WTC11 (cell line): ENCODE measurements around the gene CHTF18. TPM values are rescaled to one million over a fixed set of nuclear protein-coding genes. Genes with fewer than 3 reads are reported as not detected.

Experiments
- ATAC-seq: fragments of 200-7000 bp; cut with Tn5 transposase; 2 replicates; pipeline ENCODE4 v1.10.0; 2021; ENCODE audit warnings: mild to moderate bottlenecking, moderate library complexity
- CTCF ChIA-PET: fragments of 300-600 bp; sonication (Branson Sonifier 250); formaldehyde crosslinking; loops from one replicate; lab custom pipeline; 2021; ENCODE audit warnings: antibody characterized with exemption; lab: Charles Lee
- POLR2A ChIA-PET: fragments of 350-600 bp; sonication (Branson Sonifier 250); formaldehyde crosslinking; loops from one replicate; lab custom pipeline; 2021; ENCODE audit warnings: antibody characterized with exemption; lab: Charles Lee
- DNase-seq: peaks from one replicate; pipeline ENCODE4 v3.0.0; 2021; ENCODE audit warnings: low spot score
- H3K27ac Mint-ChIP-seq: 2 replicates; pipeline ENCODE4 v1.8.0; 2021; ENCODE audit warnings: mixed read lengths
- H3K27me3 Mint-ChIP-seq: 2 replicates; pipeline ENCODE4 v1.8.0; 2021; ENCODE audit warnings: low read depth, mild to moderate bottlenecking, moderate library complexity, mixed read lengths
- H3K36me3 Mint-ChIP-seq: 2 replicates; pipeline ENCODE4 v1.8.0; 2021; ENCODE audit warnings: mixed read lengths
- H3K4me1 Mint-ChIP-seq: 2 replicates; pipeline ENCODE4 v1.8.0; 2022; ENCODE audit warnings: mixed read lengths
- H3K4me3 Mint-ChIP-seq: 2 replicates; pipeline ENCODE4 v1.8.0; 2021; ENCODE audit warnings: mild to moderate bottlenecking, moderate library complexity, mixed read lengths
- H3K9me3 Mint-ChIP-seq: 2 replicates; pipeline ENCODE4 v1.8.0; 2021; ENCODE audit warnings: mixed read lengths
- CREB1 ChIP-seq: sonication (generic); formaldehyde crosslinking; IDR thresholded peaks from 2 replicates; pipeline ENCODE4 v1.8.0; 2023; ENCODE audit warnings: mild to moderate bottlenecking, missing genetic modification reagents
- ELF4 ChIP-seq: sonication (generic); formaldehyde crosslinking; IDR thresholded peaks from 2 replicates; pipeline ENCODE4 v1.8.1; 2022; ENCODE audit warnings: low read depth, mild to moderate bottlenecking, moderate library complexity, missing genetic modification reagents
- FOXK1 ChIP-seq: sonication (generic); formaldehyde crosslinking; IDR thresholded peaks from 2 replicates; pipeline ENCODE4 v1.8.0; 2022; ENCODE audit warnings: mild to moderate bottlenecking, moderate library complexity, missing genetic modification reagents
- HMGA2 ChIP-seq: fragments of 250-450 bp; sonication (Bioruptor Pico); IDR thresholded peaks from 2 replicates; pipeline ENCODE4 v1.4.0; 2021; ENCODE audit warnings: mild to moderate bottlenecking, moderate library complexity
- JUN ChIP-seq: sonication (generic); formaldehyde crosslinking; IDR thresholded peaks from 2 replicates; pipeline ENCODE4 v1.8.0; 2023; ENCODE audit warnings: mild to moderate bottlenecking, missing genetic modification reagents
- MXD4 ChIP-seq: fragments of 250-450 bp; sonication (Bioruptor Pico); IDR thresholded peaks from 2 replicates; pipeline ENCODE4 v1.8.0; 2021; ENCODE audit warnings: mild to moderate bottlenecking, moderate library complexity, borderline replicate concordance
- NR1H2 ChIP-seq: sonication (generic); formaldehyde crosslinking; IDR thresholded peaks from 2 replicates; pipeline ENCODE4 v1.9.0; 2021; ENCODE audit warnings: mild to moderate bottlenecking, moderate library complexity, missing genetic modification reagents
- NR3C1 ChIP-seq: sonication (generic); formaldehyde crosslinking; conservative IDR thresholded peaks from 2 replicates; pipeline ENCODE4 v1.8.1; 2023; ENCODE audit warnings: low read depth, mild to moderate bottlenecking, missing genetic modification reagents
- RORB ChIP-seq: fragments of 250-450 bp; sonication (Bioruptor Pico); IDR thresholded peaks from 2 replicates; pipeline ENCODE4 v1.9.0; 2021; ENCODE audit warnings: mild to moderate bottlenecking
- SP1 ChIP-seq: sonication (generic); formaldehyde crosslinking; conservative IDR thresholded peaks from 2 replicates; pipeline ENCODE4 v1.8.1; 2022; ENCODE audit warnings: missing genetic modification reagents
- TP53 ChIP-seq: sonication (generic); formaldehyde crosslinking; IDR thresholded peaks from 2 replicates; pipeline ENCODE4 v1.8.1; 2023; ENCODE audit warnings: mild to moderate bottlenecking, missing genetic modification reagents
- ZNF121 ChIP-seq: sonication (generic); formaldehyde crosslinking; IDR thresholded peaks from 2 replicates; pipeline ENCODE4 v1.8.0; 2023; ENCODE audit warnings: missing genetic modification reagents
- ZNF138 ChIP-seq: sonication (generic); formaldehyde crosslinking; conservative IDR thresholded peaks from 2 replicates; pipeline ENCODE4 v1.8.1; 2022; ENCODE audit warnings: mild to moderate bottlenecking, moderate library complexity, missing genetic modification reagents
- ZNF396 ChIP-seq: fragments of 250-450 bp; sonication (Bioruptor Pico); IDR thresholded peaks from 2 replicates; pipeline ENCODE4 v1.8.0; 2021; ENCODE audit warnings: mild to moderate bottlenecking, moderate library complexity, borderline replicate concordance
- total RNA-seq: library from RNA; stranded (reverse); gene quantifications from 3 replicates; pipeline ENCODE4 v1.2.3, GENCODE V29; 2021
- TF ChIP-seq, protein P1 (sequence below): fragments of 250-450 bp; sonication (Bioruptor Pico); IDR thresholded peaks from 2 replicates; pipeline ENCODE4 v1.9.0; 2021; ENCODE audit warnings: mild to moderate bottlenecking, borderline replicate concordance
- TF ChIP-seq, protein P2 (sequence below): sonication (generic); formaldehyde crosslinking; IDR thresholded peaks from 2 replicates; pipeline ENCODE4 v1.8.1; 2023; ENCODE audit warnings: mild to moderate bottlenecking, missing genetic modification reagents, moderate library complexity
- TF ChIP-seq, protein P3 (sequence below): sonication (generic); formaldehyde crosslinking; IDR thresholded peaks from 2 replicates; pipeline ENCODE4 v1.8.0; 2022; ENCODE audit warnings: missing genetic modification reagents
- TF ChIP-seq, protein P4 (sequence below): fragments of 250-450 bp; sonication (Bioruptor Pico); IDR thresholded peaks from 2 replicates; pipeline ENCODE4 v1.9.0; 2021; ENCODE audit warnings: mild to moderate bottlenecking
- TF ChIP-seq, protein P5 (sequence below): sonication (generic); formaldehyde crosslinking; IDR thresholded peaks from 2 replicates; pipeline ENCODE4 v1.8.0; 2022; ENCODE audit warnings: mild to moderate bottlenecking, missing genetic modification reagents

CHTF18 gene
- total RNA-seq, 1 experiment from 2014 or later, result 183 TPM

DNA sequence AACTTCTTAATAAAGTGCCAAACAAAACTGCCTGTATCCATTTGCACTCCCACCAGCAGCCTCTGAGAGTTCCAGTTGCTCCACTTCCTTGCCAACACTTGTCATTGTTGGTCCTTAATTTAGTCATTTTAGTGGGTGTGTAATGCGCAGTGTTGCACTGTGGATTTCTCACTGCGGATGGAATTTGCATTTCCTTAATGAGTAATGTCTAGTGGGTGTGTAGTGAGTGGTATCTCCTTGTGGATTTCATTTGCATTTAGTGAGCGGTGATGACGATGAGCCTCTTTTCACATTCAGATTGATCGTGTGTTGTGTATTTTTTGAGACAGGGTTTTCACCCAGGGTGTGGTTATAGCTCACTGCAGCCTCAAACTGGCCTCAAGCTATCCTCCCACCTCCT lies 32.0 kb upstream of the CHTF18 start (continued):
- TF ChIP-seq, protein P1, sequence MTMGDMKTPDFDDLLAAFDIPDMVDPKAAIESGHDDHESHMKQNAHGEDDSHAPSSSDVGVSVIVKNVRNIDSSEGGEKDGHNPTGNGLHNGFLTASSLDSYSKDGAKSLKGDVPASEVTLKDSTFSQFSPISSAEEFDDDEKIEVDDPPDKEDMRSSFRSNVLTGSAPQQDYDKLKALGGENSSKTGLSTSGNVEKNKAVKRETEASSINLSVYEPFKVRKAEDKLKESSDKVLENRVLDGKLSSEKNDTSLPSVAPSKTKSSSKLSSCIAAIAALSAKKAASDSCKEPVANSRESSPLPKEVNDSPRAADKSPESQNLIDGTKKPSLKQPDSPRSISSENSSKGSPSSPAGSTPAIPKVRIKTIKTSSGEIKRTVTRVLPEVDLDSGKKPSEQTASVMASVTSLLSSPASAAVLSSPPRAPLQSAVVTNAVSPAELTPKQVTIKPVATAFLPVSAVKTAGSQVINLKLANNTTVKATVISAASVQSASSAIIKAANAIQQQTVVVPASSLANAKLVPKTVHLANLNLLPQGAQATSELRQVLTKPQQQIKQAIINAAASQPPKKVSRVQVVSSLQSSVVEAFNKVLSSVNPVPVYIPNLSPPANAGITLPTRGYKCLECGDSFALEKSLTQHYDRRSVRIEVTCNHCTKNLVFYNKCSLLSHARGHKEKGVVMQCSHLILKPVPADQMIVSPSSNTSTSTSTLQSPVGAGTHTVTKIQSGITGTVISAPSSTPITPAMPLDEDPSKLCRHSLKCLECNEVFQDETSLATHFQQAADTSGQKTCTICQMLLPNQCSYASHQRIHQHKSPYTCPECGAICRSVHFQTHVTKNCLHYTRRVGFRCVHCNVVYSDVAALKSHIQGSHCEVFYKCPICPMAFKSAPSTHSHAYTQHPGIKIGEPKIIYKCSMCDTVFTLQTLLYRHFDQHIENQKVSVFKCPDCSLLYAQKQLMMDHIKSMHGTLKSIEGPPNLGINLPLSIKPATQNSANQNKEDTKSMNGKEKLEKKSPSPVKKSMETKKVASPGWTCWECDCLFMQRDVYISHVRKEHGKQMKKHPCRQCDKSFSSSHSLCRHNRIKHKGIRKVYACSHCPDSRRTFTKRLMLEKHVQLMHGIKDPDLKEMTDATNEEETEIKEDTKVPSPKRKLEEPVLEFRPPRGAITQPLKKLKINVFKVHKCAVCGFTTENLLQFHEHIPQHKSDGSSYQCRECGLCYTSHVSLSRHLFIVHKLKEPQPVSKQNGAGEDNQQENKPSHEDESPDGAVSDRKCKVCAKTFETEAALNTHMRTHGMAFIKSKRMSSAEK (CRISPR knock-in tag), result no peak

DNA sequence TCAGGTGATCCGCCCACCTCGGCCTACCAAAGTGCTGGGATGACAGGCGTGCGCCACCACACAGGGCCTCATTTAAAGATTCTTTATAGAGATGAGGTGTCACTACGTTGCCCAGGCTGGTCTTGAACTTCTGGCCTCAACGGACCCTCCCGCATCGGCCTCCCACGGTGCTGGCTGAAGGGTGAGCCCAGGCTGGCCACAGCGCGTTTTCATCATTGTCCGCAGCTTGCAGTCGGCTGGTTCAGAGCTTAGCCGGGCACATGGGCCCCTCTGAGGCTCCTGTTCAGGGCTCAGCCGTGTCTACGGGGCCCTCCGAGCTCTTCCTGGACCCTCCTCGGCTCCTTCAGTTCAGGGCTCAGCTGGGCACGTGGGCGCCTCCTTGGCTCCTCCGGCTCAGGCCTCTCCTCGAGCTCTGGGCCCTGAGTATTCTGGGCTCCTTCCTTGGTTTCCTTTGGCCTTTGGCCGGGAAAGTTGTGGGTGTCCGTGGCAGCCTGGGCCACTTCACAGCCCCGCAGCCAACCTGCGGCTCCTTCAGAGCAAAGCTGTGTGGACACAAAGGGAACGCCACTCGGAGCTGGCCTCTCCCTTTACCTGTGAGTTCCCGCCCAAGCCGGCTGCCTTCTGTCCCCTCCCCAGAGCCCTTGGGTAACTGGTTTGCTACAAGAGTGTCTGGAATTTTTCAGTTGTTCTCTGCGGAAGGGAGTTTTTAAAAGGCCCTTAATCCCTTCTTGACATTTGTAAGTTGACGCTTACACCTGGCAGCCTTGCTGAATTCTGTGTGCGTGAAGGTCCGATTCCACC lies 29.1 kb upstream of the CHTF18 start:
- Mint-ChIP-seq H3K27ac (peak overlapping the region; percentile 49; the same call in 1 of the 2 replicates), H3K9me3 (peaks cover 5% of the 10 kb centered on the region), H3K4me1 (no peaks in the 10 kb centered on the region), H3K27me3 (peaks cover 6% of the 10 kb centered on the region; the same call in 1 of the 2 replicates), H3K36me3 (no peaks in the 10 kb centered on the region; the same call in 1 of the 2 replicates), H3K4me3 (no peak overlapping the region)
- DNase-seq (no peak), ATAC-seq (0 out of 2 replicates have a peak, but pooled peaks have one; percentile 16)
- ChIA-PET CTCF (interaction anchor here (0.9 to 1.6 kb wide), 6 partner anchors 14 to 48 kb away, joined by 3 to 4 read pairs (median 4); partner anchors contain the start of gene CIAO3), POLR2A (no interaction called here)
- TF ChIP-seq, protein P2, sequence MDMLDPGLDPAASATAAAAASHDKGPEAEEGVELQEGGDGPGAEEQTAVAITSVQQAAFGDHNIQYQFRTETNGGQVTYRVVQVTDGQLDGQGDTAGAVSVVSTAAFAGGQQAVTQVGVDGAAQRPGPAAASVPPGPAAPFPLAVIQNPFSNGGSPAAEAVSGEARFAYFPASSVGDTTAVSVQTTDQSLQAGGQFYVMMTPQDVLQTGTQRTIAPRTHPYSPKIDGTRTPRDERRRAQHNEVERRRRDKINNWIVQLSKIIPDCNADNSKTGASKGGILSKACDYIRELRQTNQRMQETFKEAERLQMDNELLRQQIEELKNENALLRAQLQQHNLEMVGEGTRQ (CRISPR knock-in tag), result no peak
- no peak for TF ChIP-seq ELF4 (CRISPR knock-in tag)
- TF ChIP-seq, protein P3, sequence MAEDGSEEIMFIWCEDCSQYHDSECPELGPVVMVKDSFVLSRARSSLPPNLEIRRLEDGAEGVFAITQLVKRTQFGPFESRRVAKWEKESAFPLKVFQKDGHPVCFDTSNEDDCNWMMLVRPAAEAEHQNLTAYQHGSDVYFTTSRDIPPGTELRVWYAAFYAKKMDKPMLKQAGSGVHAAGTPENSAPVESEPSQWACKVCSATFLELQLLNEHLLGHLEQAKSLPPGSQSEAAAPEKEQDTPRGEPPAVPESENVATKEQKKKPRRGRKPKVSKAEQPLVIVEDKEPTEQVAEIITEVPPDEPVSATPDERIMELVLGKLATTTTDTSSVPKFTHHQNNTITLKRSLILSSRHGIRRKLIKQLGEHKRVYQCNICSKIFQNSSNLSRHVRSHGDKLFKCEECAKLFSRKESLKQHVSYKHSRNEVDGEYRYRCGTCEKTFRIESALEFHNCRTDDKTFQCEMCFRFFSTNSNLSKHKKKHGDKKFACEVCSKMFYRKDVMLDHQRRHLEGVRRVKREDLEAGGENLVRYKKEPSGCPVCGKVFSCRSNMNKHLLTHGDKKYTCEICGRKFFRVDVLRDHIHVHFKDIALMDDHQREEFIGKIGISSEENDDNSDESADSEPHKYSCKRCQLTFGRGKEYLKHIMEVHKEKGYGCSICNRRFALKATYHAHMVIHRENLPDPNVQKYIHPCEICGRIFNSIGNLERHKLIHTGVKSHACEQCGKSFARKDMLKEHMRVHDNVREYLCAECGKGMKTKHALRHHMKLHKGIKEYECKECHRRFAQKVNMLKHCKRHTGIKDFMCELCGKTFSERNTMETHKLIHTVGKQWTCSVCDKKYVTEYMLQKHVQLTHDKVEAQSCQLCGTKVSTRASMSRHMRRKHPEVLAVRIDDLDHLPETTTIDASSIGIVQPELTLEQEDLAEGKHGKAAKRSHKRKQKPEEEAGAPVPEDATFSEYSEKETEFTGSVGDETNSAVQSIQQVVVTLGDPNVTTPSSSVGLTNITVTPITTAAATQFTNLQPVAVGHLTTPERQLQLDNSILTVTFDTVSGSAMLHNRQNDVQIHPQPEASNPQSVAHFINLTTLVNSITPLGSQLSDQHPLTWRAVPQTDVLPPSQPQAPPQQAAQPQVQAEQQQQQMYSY, result no peak
- no peak for TF ChIP-seq NR3C1
- no peak for TF ChIP-seq ZNF121 (CRISPR knock-in tag)
- no peak for TF ChIP-seq MXD4
- TF ChIP-seq RORB (CRISPR knock-in tag), result no peak
- no peak for TF ChIP-seq HMGA2

DNA sequence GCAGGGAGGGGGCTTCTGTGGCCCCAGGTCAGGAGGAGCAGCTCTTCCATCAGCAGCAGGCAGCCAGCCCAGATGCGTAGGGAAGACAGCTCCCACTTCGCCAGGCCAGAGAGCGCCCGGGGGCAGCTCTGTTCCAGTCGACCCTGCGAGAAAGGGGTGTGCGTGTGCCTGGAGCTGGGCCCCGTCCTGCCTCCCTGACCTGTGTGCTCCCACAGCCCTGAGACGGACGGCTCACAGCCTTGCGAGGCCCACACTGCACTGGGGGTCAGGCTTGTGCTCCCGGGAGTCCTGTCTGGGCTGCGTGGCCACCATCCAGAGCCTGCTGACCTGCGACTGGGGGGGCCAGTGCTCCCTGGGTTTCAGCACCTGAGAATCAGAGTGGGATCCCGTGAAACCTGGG lies 28.4 kb upstream of the CHTF18 start:
- Mint-ChIP-seq H3K27me3 (peaks cover 6% of the 10 kb centered on the region; the same call in 1 of the 2 replicates), H3K9me3 (peaks cover 5% of the 10 kb centered on the region), H3K36me3 (no peaks in the 10 kb centered on the region; the same call in 1 of the 2 replicates), H3K4me1 (no peaks in the 10 kb centered on the region), H3K27ac (no peak overlapping the region), H3K4me3 (no peak overlapping the region)
- ATAC-seq, result no peak
- DNase-seq, result no peak
- ChIA-PET POLR2A (no interaction called here), CTCF (interaction anchor here (0.9 to 1.6 kb wide), 6 partner anchors 14 to 47 kb away, joined by 3 to 4 read pairs (median 4); partner anchors contain the start of gene CIAO3)
- TF ChIP-seq, protein P4, sequence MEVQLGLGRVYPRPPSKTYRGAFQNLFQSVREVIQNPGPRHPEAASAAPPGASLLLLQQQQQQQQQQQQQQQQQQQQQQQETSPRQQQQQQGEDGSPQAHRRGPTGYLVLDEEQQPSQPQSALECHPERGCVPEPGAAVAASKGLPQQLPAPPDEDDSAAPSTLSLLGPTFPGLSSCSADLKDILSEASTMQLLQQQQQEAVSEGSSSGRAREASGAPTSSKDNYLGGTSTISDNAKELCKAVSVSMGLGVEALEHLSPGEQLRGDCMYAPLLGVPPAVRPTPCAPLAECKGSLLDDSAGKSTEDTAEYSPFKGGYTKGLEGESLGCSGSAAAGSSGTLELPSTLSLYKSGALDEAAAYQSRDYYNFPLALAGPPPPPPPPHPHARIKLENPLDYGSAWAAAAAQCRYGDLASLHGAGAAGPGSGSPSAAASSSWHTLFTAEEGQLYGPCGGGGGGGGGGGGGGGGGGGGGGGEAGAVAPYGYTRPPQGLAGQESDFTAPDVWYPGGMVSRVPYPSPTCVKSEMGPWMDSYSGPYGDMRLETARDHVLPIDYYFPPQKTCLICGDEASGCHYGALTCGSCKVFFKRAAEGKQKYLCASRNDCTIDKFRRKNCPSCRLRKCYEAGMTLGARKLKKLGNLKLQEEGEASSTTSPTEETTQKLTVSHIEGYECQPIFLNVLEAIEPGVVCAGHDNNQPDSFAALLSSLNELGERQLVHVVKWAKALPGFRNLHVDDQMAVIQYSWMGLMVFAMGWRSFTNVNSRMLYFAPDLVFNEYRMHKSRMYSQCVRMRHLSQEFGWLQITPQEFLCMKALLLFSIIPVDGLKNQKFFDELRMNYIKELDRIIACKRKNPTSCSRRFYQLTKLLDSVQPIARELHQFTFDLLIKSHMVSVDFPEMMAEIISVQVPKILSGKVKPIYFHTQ (CRISPR knock-in tag), result no peak
- TF ChIP-seq TP53 (CRISPR knock-in tag), result no peak
- TF ChIP-seq, protein P5, sequence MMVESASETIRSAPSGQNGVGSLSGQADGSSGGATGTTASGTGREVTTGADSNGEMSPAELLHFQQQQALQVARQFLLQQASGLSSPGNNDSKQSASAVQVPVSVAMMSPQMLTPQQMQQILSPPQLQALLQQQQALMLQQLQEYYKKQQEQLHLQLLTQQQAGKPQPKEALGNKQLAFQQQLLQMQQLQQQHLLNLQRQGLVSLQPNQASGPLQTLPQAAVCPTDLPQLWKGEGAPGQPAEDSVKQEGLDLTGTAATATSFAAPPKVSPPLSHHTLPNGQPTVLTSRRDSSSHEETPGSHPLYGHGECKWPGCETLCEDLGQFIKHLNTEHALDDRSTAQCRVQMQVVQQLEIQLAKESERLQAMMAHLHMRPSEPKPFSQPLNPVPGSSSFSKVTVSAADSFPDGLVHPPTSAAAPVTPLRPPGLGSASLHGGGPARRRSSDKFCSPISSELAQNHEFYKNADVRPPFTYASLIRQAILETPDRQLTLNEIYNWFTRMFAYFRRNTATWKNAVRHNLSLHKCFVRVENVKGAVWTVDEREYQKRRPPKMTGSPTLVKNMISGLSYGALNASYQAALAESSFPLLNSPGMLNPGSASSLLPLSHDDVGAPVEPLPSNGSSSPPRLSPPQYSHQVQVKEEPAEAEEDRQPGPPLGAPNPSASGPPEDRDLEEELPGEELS, result no peak
- TF ChIP-seq ZNF396 (CRISPR knock-in tag), result no peak
- TF ChIP-seq FOXK1 (CRISPR knock-in tag), result no peak
- TF ChIP-seq CREB1 (CRISPR knock-in tag), result no peak
- TF ChIP-seq NR1H2 (CRISPR knock-in tag), result no peak
- no peak for TF ChIP-seq SP1 (CRISPR knock-in tag)
- TF ChIP-seq JUN (CRISPR knock-in tag), result no peak
- TF ChIP-seq ZNF138, result no peak
